ENCODE results near the gene PCOLCE2. TPM values are rescaled to one million over a fixed set of nuclear protein-coding genes. Genes with fewer than 3 reads are reported as not detected.

The PCOLCE2 gene, protein sequence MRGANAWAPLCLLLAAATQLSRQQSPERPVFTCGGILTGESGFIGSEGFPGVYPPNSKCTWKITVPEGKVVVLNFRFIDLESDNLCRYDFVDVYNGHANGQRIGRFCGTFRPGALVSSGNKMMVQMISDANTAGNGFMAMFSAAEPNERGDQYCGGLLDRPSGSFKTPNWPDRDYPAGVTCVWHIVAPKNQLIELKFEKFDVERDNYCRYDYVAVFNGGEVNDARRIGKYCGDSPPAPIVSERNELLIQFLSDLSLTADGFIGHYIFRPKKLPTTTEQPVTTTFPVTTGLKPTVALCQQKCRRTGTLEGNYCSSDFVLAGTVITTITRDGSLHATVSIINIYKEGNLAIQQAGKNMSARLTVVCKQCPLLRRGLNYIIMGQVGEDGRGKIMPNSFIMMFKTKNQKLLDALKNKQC
- not detected for total RNA-seq

DNA sequence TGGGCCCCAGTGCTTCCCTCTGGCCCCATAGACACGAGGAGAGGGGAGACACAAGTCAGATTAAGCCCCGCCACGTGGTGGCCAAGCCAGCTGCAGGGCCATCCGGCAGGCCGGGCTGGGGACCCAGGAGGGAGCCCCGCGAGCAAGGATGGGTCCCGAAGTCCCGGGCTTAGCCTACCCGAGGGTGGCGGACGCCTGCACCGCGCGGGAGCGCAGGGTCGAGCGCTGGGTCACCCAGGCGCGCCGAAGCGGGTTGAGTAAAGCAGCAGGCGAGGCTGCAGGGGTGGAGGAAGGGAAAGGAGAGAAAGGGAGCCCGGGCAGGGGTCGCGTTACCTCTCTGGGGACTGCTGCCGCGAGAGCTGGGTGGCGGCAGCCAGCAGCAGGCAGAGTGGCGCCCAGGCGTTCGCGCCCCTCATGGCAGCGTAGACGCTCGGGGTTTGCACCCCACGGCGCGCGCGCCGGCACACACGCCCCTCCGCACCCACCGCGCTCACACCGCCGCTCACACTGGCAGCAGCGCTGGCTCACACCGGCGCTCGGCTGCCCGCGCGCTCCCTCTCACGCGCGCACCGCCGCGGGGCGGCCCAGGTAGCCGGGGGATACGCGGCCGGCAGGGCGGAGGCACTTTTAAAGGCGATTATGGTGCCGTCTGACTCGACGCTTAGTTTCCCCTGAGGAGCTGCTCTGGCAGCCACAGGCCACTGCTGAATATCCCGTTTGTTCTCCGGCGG, at the start of gene PCOLCE2:
TSS of gene PCOLCE2 (minus strand) at position 603 of the 731 bp plus-strand sequence. CDS start at position 416, 187 bp downstream.
- Mint-ChIP-seq H3K36me3 (no peaks in the 10 kb centered on the region), H3K9me3 (no peaks in the 10 kb centered on the region), H3K4me3 (peak within 1 kb of the TSS; percentile 66), H3K27me3 (peaks cover 34 to 47% of the 10 kb centered on the region in 2 donors), H3K4me1 (ENCODE audit: low read depth in 2 of 2) (peaks cover 0 to 10% of the 10 kb centered on the region in 2 donors), H3K27ac (no peak within 1 kb of the TSS)
- ATAC-seq (peak; percentile 63 to 64), DNase-seq (ENCODE audit: low spot score) (no peak)

DNA sequence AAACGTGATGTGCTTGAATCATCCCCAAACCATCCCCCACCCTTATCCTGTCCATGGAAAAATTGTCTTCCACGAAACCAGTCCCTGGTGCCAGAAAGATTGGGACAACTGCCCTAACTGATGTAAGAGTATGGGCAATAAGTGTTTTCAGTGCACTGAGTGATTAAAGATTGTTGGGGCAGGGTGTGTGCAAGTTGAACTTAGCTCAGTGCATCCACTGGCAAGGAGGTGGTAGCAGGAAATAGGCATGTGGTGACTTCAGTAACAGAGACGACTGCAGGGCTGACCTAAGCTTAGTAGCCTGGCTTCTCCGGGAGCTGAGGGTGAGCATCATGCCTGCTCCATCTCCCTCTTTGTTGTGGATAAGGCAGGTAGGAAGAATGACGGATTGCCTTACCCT, 47.1 kb upstream of the PCOLCE2 start:
- Mint-ChIP-seq H3K36me3 (no peaks in the 10 kb centered on the region), H3K4me1 (ENCODE audit: low read depth in 2 of 2) (no peaks in the 10 kb centered on the region), H3K4me3 (no peak overlapping the region), H3K27ac (no peak overlapping the region), H3K9me3 (no peaks in the 10 kb centered on the region), H3K27me3 (peaks cover 10 to 15% of the 10 kb centered on the region in 2 donors)
- peak in 1 of 2 donors; percentile 55 for ATAC-seq
- DNase-seq (ENCODE audit: low spot score), result no peak

DNA sequence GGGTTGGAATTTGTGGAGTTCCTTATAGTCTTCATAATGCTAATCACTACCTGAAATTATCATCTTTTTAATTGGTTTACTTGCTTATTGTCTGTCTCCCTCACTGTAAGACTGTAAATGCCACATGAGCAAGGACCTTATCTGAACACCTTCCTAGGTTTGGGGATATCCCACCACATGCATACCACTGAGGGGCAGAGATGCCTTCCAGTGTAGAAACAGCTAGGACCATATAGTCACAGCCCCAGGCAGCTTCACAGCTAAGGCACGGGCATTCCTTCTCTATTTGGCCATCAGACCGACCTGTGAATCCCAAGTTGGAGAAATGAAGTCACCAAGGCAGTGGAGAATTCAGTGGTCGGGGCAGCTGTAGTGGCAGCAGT, 46.0 kb upstream of the PCOLCE2 start:
- no peaks in the 10 kb centered on the region for H3K36me3 Mint-ChIP-seq
- ATAC-seq, result peak in 1 of 2 donors; percentile 48
- peaks cover 10 to 15% of the 10 kb centered on the region in 2 donors for H3K27me3 Mint-ChIP-seq
- no peak overlapping the region for H3K4me3 Mint-ChIP-seq
- H3K4me1 Mint-ChIP-seq (ENCODE audit: low read depth in 2 of 2), result no peaks in the 10 kb centered on the region
- H3K9me3 Mint-ChIP-seq, result no peaks in the 10 kb centered on the region
- H3K27ac Mint-ChIP-seq, result no peak overlapping the region
- no peak for DNase-seq (ENCODE audit: low spot score)

DNA sequence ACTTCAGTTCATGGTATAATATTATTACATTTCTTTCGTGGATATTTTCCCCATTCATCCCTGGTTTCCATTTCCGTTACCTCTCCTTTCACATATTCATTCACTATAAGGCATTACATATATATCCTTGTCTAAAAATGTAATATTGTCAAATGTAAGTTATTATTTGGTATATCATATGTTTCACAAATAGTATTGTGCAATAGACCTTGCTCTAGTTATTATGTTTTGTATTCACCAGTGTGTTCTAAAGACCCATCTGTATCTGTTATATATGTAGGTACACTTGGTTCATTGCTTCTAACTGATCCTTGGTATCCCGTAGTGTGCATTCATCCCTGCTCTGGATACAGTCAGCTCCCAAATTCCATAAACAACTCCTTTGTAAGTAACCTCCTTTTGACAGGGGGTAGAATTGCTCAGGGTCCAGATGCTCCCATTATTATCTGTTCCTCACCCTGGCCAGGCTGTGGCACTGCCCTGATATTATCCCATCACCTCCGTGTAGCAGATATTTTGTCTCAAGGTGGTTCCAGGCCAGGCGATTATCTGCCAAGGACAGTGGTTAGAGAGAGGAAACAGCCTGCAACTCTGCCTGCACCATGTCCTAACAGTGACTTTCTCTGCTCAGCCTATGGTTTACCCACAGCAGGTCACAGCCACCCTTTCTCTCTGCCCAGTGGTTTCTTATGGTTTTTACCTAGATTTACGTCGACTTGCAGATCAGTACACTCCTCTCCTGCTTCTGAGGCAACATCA, 45.4 kb upstream of the PCOLCE2 start:
- DNase-seq (ENCODE audit: low spot score), result no peak
- H3K4me1 Mint-ChIP-seq (ENCODE audit: low read depth in 2 of 2), result no peaks in the 10 kb centered on the region
- no peak for ATAC-seq
- no peak overlapping the region for H3K4me3 Mint-ChIP-seq
- H3K36me3 Mint-ChIP-seq, result no peaks in the 10 kb centered on the region
- H3K27ac Mint-ChIP-seq, result no peak overlapping the region
- peaks cover 10 to 15% of the 10 kb centered on the region in 2 donors for H3K27me3 Mint-ChIP-seq
- H3K9me3 Mint-ChIP-seq, result no peaks in the 10 kb centered on the region

DNA sequence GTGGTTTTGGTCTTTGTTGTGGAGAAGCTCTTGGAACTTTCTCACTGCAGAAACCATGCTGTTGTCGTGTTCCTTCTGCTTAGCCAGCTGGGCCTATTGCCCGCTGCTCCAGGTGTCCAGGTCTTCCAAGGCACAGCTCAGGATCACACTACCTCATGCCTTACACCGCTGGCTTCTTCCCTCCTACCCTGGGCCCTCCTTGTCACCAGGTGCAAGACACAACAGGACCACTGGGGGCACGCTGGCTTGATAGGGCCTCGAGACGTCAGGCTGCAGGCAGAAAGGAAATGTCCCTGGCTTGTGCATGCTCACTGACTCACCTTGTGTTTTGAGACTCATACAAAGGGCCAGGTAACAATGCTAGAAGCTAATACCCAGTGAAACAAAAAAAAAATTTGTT, 42.3 kb upstream of the PCOLCE2 start:
- Mint-ChIP-seq H3K27ac (no peak overlapping the region), H3K36me3 (no peaks in the 10 kb centered on the region), H3K9me3 (no peaks in the 10 kb centered on the region), H3K4me3 (no peak overlapping the region), H3K4me1 (ENCODE audit: low read depth in 2 of 2) (no peaks in the 10 kb centered on the region), H3K27me3 (peaks cover 8 to 24% of the 10 kb centered on the region in 2 donors)
- no peak for DNase-seq (ENCODE audit: low spot score)
- peak in 1 of 2 donors; percentile 71 for ATAC-seq

DNA sequence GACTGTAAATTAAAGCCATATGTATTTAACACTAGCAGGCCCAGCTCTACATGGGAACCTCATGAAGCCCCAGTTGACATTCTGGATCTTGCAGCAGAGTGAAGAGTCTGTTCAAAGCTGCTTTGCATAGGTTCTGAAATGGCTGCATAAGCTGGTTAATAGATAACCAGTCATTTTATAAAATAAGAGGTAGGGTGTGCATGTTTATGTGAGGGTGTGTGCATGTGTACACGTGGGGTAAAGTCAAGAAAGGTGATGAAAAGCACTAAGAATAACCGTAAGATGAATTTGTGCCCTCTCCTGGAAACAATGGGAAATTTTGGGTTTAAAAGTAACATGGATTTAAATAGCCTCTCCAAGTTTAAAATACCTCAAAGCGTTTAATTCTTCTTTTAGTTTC, 41.6 kb upstream of the PCOLCE2 start:
- H3K9me3 Mint-ChIP-seq, result no peaks in the 10 kb centered on the region
- no peaks in the 10 kb centered on the region for H3K36me3 Mint-ChIP-seq
- DNase-seq (ENCODE audit: low spot score) (no peak), ATAC-seq (no peak)
- H3K27ac Mint-ChIP-seq, result no peak overlapping the region
- peaks cover 9 to 32% of the 10 kb centered on the region in 2 donors for H3K27me3 Mint-ChIP-seq
- H3K4me1 Mint-ChIP-seq (ENCODE audit: low read depth in 2 of 2), result no peaks in the 10 kb centered on the region
- H3K4me3 Mint-ChIP-seq, result no peak overlapping the region

DNA sequence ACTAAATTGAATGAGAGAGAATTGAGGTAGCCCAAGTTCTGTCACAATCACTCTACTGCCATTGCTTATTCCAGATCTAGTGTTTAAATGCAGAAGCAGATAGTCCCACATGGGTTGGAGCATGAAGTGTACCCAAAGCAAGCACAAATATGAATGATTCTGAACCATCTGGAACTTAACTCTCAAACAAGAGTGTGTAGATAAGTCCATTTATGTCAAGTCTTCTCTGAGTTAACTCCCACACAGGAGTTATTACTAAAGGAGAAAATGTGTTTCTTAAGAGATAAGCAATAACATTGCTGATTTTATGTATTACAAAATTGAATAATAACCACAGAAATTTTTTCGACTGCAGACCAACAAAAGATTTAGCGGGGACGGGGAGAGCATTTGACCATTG, 41.0 kb upstream of the PCOLCE2 start:
- H3K4me3 Mint-ChIP-seq, result no peak overlapping the region
- no peak for ATAC-seq
- H3K9me3 Mint-ChIP-seq, result no peaks in the 10 kb centered on the region
- H3K27me3 Mint-ChIP-seq, result peaks cover 12 to 33% of the 10 kb centered on the region in 2 donors
- no peak overlapping the region for H3K27ac Mint-ChIP-seq
- no peaks in the 10 kb centered on the region for H3K36me3 Mint-ChIP-seq
- DNase-seq (ENCODE audit: low spot score), result no peak
- no peaks in the 10 kb centered on the region for H3K4me1 Mint-ChIP-seq (ENCODE audit: low read depth in 2 of 2)

DNA sequence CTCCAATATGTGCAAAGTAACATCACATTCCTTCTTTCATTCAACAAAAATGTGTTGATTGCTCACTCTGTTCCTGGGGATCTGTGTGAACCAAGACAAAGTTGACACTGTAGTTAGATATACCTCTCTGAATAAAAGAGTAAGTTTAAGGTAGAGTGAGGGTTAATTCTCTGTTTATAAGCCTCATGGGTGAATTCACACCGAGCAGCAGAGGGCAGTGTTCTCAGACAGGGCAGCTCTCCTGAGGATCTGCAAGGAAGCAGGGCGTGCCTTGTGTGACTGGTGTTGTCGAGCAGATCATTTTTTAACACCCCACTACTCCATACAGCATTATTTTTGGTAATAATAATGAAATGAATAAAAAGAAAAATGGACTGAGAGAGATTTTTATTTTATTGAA, 40.2 kb upstream of the PCOLCE2 start:
- H3K4me1 Mint-ChIP-seq (ENCODE audit: low read depth in 2 of 2), result no peaks in the 10 kb centered on the region
- peak in 1 of 2 donors; percentile 67 for ATAC-seq
- H3K4me3 Mint-ChIP-seq, result no peak overlapping the region
- H3K36me3 Mint-ChIP-seq, result no peaks in the 10 kb centered on the region
- no peak overlapping the region for H3K27ac Mint-ChIP-seq
- no peaks in the 10 kb centered on the region for H3K9me3 Mint-ChIP-seq
- no peak for DNase-seq (ENCODE audit: low spot score)
- H3K27me3 Mint-ChIP-seq, result peaks cover 15 to 33% of the 10 kb centered on the region in 2 donors

DNA sequence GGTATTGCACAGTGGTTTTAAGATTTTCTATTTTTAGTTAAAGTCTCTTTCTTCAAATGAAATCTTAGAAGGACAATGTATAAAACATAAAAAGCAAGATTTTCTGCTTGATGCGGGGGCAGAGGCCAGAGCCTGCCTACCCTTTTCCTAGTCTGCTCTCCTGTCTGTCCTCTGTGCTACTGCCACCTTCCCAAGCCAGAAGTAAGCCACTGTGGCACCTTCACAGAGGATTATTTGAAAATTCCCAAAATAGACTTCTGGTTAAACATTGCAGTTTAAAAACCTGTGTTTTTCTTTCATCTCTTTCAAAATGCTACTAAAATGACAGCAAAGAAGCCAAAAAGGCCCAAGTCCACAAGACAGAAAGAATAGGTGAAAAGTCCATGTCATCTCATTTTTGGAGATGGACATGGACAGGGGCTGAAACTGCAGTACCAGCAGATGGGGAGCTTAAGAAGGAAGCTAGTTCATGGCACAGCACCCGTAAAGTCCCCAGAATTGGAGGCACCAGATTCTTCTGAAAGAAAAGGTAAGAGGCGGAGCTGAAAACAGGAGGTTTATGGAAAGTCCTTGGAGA, 37.6 kb upstream of the PCOLCE2 start:
- no peak for DNase-seq (ENCODE audit: low spot score)
- Mint-ChIP-seq H3K27ac (no peak overlapping the region), H3K4me1 (ENCODE audit: low read depth in 2 of 2) (no peaks in the 10 kb centered on the region), H3K36me3 (no peaks in the 10 kb centered on the region), H3K27me3 (peaks cover 16 to 43% of the 10 kb centered on the region in 2 donors), H3K9me3 (no peaks in the 10 kb centered on the region), H3K4me3 (no peak overlapping the region)
- ATAC-seq, result no peak

DNA sequence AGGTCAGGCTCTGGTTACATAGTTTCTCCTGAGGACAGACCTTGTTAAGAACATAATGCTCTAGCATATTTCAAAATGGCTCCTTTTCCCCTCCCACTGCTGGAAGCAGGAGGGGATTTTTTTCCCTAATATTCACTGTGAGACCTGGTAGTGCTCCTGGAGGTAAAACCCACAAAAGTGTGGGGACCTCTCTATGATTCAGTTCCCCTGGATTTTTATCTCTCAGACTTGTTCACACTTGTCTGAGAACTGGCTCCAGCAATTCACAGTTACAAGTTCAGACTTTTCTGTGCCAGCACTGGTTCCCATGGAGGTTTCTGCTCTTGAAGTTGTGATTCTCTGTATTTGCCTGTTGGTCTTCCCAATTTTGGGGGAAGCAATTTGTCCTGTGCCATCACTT, 36.3 kb upstream of the PCOLCE2 start:
- no peak for ATAC-seq
- H3K4me1 Mint-ChIP-seq (ENCODE audit: low read depth in 2 of 2), result no peaks in the 10 kb centered on the region
- no peak overlapping the region for H3K27ac Mint-ChIP-seq
- H3K4me3 Mint-ChIP-seq, result no peak overlapping the region
- no peaks in the 10 kb centered on the region for H3K9me3 Mint-ChIP-seq
- no peak for DNase-seq (ENCODE audit: low spot score)
- no peaks in the 10 kb centered on the region for H3K36me3 Mint-ChIP-seq
- peaks cover 16 to 45% of the 10 kb centered on the region in 2 donors for H3K27me3 Mint-ChIP-seq

DNA sequence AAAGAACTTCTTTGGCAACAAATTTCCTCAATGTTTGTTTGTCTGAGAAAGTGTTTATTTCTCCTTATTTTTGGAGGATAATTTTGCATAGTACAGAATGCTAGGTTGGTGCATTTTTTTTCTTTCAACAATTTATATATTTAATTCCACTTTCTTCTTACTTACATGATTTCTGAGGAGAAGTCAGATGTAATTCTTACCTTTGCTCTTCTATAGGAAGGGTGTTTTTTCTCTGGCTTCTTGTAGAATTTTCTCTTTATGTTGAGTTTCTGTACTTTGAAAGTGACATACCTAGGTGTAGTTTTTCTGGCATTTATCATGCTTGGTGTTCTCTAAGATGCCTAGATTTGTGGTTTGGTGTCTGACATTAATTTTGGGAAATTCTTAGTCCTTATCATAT, 34.8 kb upstream of the PCOLCE2 start:
- Mint-ChIP-seq H3K27ac (no peak overlapping the region), H3K27me3 (peaks cover 18 to 50% of the 10 kb centered on the region in 2 donors), H3K36me3 (no peaks in the 10 kb centered on the region), H3K9me3 (no peaks in the 10 kb centered on the region), H3K4me3 (no peak overlapping the region), H3K4me1 (ENCODE audit: low read depth in 2 of 2) (no peaks in the 10 kb centered on the region)
- DNase-seq (ENCODE audit: low spot score) (no peak), ATAC-seq (no peak)

DNA sequence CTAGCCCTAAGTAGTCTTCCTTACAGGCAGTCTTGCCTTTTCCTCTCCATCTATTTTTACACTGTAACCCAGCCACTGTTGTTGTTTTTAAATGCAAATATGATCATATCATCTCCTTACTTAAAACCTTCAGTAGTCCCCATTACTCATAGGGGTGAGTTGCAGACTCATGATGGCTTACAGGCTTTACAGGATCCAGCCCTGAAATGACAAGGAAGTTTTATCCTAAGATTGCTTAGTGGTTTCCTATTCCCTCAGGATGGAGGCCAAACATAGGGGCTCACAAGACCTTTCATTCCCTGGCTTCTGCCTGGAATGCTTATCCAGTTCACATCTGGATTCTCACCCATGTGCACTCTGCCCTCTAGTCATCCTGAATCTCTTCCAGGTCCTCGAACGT, 27.7 kb upstream of the PCOLCE2 start:
- Mint-ChIP-seq H3K27me3 (peaks cover 21 to 25% of the 10 kb centered on the region in 2 donors), H3K36me3 (no peaks in the 10 kb centered on the region), H3K9me3 (no peaks in the 10 kb centered on the region), H3K27ac (no peak overlapping the region), H3K4me1 (ENCODE audit: low read depth in 2 of 2) (no peaks in the 10 kb centered on the region), H3K4me3 (no peak overlapping the region)
- DNase-seq (ENCODE audit: low spot score), result no peak
- no peak for ATAC-seq

DNA sequence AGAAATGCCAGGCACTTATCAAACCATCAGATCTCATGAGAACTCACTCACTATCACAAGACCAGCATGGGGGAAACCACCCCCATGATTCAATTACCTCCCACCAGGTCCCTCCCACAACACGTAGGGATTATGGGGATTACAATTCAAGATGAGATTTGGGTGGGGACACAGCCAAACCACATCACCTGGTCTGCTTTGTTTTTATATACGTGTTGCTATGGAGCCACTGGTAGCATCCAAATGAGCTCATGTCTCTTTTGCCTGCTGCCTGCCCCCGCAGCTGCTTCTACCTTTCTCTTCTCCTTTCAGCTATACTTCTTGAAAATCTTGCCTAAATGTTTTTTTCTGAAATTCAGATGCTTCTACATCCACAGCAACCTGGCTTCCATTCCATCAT, 26.8 kb upstream of the PCOLCE2 start:
- DNase-seq (ENCODE audit: low spot score) (no peak), ATAC-seq (no peak)
- Mint-ChIP-seq H3K27me3 (peaks cover 25 to 29% of the 10 kb centered on the region in 2 donors), H3K9me3 (no peaks in the 10 kb centered on the region), H3K4me3 (no peak overlapping the region), H3K27ac (no peak overlapping the region), H3K36me3 (no peaks in the 10 kb centered on the region), H3K4me1 (ENCODE audit: low read depth in 2 of 2) (no peaks in the 10 kb centered on the region)

Data from natural killer cell treated with Interleukin-12 subunit alpha and Interleukin-12 subunit beta and Interleukin-15 and Interleukin-18, amount 100 ng/mL, for 72 hours (primary cell).